ENCODE results near the gene MARCHF3.
A peak's percentile ranks its signal among the peaks of the same experiment; 100 is the strongest.
"Not testable (repeated sequence)": the region's sequence is repeated elsewhere in the genome, so short reads cannot be mapped to it uniquely, and the experiment has no call there.

MARCHF3 gene, protein sequence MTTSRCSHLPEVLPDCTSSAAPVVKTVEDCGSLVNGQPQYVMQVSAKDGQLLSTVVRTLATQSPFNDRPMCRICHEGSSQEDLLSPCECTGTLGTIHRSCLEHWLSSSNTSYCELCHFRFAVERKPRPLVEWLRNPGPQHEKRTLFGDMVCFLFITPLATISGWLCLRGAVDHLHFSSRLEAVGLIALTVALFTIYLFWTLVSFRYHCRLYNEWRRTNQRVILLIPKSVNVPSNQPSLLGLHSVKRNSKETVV

DNA sequence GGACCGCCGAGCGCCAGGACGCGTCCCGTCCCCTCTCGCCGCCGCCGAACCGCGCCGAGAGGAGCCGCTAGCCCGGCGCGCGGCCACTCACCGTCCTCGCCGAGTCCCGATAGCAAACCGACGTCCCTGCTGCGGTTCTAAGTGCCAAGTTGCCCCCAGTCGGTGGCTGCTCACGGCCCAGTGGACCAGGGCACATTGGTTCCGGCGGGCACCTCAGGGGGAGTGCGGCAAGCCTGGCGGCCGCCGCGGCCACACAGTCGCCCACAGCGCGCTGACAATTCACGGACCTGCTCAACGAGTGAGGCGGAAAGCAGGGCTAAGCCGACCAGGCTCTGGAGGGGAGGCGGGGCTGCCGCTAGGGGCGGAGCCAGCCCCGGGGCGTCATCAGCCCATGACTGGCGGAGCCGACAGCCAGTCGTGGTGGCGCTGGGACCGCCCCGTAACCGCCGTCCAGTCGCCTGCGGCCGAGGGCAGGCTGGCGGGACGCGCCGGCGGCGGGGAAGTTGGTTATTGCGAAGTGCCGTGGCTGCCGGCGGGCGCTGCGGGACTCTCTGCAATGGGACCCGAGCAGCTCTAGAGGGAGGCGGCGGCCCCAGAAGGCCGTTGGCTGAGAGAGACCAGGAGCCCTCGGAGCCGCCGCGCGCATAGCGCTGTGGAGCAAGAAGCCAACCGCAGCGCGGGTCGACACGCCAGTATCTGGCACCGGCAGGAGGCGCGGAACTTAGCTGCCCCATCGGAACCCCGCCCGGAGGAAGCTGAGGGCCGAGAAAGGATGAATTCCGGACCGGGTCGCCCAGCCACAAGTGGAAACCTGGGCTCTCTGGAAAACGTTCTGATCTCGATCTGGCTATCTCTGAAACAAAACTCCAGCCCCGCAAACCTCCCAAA, at the start of gene MARCHF3:
MARCHF3 (minus strand) TSS at position 300 of the 888 bp plus-strand sequence. CDS start 112,387 bp downstream, outside the sequence.
- DNase-seq = peak; percentile 93 to 94

DNA sequence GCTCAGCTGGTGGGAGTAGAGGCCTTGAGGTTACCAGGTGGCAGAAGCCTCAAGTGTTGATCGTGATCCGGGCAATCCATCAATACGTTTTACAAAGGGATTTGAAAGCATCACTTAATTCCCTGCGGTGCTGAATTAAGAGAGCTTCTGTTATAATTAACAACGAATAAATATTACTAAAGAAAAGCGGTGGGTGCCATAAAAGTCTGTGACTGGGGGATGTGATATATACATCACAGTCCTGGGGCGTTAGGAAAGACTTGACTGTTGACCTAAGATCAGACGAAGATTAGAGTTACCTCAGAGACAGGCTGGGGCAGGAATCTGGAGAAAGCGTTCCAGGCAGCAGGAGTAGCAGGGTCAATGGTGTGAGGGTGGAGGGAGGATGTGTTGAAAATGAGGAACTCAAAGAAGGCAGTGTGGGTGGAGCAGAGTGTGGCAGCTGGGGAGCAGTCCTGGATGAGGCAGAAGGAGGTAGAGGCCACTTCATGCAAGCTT, 49.7 kb upstream of the MARCHF3 start:
- DNase-seq = peak; percentile 52 to 53

DNA sequence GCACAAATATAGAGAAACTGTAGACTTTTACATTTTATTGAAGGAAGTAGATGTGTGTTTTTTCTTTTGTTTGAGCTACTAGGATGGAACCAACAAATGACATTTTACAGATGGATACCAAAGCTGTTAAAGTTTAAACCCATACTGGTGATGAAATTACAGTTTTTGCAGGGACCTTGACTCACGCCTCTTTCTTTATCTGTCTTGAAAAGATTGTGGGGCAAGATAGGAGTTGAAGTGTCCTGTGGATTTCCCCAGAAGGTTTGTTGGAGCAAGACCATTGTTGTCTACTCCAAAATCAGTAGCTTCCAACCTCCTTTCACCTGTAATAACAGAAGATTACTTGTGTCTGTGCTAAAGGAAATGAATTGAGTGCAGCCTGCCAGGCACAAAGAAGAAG, 47.0 kb upstream of the MARCHF3 start:
- no peak for DNase-seq

DNA sequence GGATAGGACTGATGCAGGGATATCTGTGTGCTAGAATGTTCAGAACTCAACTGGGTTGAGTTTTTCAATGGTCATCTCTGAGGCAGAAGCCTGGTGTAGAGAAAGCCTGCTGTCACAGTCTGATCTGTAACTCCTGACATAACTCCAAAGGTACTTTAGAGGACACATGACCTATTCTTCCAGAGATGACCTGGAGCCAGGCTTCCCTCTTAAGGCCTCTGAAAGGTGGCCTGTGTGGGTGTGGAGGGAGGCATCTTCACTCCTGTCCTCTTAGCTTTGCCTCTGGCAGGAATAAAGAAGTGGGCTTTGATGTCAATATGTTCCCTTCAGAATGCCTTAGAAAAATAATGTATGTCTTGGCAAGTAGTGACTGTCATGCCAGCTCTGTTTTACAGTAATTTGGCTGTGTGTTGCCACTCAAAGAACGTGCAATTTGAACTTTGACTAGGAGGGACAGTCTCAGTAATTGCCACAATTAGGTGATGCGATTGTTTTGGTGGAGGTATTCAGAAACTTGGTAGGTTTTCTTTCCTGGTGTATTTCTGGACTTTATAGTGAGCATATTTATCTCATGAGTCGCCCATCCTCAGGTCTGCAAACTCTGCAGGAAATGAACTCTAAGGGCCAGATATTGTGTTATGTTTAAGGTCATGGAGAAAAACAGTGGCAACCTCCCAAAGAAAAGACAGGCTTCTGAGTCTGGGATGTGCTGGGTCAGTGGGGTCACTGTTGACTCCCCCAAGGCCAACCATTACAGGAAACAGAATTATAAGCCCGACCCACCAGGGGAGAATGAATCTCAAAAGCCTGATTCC, 46.2 kb upstream of the MARCHF3 start:
- DNase-seq = no peak

DNA sequence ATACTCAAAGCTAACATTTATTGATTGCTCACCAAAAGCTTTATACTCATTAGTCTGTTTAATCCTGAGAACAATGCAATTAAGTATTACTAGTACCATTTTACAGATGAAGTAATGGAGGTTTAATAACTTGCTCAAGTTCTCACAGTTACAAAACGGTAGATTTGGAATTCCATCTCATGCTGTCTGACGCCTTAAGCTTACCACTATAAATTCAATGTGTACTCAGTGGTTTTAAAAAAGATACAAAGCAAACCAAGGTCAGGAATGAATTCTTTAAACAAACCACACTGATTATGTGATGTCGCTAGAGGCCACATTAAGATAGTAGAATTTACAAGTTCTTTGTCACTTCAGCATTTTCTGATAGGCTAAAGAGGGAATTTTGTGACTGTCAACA, 44.1 kb upstream of the MARCHF3 start:
- no peak for DNase-seq

DNA sequence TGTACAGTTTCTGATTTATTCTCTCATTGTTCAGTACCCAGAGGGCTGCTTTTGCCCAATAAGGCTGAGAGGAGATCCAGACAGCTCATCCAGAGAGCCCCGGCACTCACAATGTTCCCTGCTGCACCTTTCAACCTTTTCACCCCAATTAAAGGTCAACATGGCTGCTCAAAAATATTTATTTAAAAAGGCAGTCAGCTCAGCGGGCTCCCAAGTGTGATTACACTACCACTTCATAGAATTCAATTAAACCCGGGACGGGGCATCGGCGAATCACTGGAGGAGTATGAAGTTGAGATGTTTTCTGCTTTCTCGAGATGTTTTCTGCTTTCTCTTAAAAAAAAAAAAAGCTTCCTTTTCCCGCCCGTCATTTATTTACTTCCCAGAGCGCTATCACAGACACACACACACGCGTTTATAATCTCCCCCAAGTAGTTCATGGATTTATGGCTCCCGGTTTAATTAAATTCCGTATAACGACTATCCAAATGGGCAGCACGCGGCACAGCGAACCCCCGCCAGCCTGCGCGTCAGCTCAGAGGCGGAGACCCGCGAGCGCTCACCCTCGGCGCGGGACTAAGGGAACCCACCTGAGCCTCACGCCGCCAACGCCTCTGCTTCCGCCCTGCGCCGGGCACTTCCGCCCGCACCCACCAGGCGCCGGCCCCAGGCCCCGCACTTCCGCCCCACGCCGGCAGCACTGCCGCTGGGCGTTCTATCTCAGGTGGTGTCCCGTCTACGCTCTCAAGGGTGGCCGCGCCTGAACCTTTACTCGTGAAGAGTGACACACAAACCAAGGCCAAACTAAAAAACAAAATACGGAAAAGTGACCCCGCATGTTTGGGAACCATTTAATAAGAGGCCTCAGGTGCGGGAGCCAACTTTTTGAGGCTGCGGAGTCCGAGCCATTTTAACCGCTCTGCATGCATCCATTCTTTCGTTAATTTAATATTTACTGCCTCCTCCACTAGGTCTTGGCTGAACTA, 42.8 kb upstream of the MARCHF3 start, which contains the start of gene C5orf63:
C5orf63 (minus strand) TSS at position 642 of the 986 bp plus-strand sequence. CDS start 14,507 bp downstream, outside the sequence.
- peak; percentile 51 to 59 for DNase-seq

DNA sequence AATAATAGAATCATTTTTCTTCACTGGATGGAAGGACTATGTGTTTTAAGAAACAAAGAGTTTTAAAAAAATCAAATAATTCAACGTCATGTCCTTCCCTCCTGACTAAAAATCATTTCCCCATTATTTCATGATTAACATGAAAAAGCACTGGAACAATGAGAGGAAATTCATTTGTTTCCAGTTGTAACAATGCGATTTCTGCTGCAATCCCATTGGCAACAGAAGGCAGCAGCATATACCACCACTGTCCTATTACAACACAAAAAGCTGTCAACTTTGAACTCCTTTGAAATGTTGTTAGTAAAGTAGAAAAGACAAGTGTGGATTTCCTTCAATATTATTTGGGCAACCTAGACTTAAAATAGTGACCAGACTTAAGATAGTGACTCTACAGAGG, 39.9 kb upstream of the MARCHF3 start:
- no peak for DNase-seq

DNA sequence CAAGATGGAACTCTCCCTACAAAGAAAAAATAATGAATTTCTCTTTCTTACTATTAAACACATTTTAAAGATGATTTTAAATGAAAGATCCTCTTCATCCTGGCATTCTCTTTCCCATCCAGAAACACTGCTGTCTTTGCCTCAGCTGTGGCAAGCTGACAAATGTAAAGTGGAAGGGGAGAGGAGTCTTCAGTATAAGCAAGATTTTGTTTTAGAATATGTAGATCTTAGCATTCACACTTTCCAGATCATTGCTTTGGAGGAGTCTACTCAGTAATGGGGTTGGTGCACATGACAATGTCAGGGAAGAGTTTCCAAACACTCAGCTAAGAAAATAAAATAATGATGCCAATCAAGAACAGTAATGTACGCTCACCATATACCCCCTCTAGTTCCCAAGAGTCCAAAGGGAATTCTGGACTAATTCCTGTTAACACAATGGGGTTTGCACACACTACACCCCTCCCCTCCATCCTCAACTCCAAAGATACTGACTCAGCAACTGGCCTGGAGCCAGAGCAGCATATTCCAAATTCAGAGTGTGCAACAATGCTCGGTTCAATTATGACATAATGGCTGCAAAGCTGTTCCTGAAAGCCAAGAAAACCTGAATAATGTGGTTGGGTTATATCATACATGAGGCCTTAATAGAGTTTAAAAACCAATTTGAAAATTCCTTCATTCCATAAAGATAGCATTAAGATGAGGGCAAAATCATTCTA, 38.3 kb upstream of the MARCHF3 start:
- DNase-seq = no peak

DNA sequence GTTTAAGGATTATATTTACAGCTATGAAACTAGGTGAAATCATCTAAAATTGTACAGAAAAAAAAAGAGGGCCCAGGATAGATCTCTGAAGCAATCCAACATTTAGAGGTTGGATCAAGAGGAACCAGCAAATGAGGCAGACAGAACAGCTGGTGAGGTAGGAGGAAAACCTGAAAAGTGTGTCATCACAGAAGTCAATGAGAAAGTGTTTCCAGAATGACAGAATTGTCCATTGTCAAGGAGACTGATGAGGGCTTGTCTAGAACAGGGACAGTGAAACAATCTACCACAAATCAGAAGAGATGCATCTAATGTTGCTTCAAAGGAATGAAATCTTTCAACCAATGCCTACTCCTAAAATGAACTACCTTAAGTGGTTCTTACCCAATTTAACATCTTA, 36.4 kb upstream of the MARCHF3 start:
- DNase-seq = no peak

DNA sequence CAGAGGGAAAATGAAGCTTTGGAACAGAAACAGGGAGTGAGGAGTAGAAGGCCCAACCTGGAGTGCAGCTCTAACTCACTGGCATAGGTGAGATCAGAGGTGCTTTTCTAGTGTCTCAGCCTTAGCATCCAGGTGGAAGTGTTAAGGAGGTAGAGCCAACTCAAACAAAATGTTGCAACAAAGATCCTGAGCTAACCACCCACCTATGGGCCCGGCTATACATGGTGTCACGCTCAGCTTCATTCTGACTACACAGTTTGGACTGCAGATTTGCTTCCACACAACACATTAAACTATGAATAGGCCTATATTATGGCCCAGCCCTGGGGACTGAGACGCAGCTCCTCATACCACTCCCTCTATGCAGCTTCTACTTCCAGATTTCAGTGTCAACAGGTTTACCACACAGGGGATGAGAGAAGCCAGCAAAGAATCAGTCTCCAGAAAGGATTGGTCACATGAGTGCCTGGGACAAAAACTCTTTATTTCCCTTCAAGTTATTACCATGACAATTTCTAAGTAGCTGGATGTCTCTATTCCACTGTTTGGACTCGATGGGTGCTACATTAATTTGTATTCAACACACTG, 34.0 kb upstream of the MARCHF3 start:
- DNase-seq = no peak

DNA sequence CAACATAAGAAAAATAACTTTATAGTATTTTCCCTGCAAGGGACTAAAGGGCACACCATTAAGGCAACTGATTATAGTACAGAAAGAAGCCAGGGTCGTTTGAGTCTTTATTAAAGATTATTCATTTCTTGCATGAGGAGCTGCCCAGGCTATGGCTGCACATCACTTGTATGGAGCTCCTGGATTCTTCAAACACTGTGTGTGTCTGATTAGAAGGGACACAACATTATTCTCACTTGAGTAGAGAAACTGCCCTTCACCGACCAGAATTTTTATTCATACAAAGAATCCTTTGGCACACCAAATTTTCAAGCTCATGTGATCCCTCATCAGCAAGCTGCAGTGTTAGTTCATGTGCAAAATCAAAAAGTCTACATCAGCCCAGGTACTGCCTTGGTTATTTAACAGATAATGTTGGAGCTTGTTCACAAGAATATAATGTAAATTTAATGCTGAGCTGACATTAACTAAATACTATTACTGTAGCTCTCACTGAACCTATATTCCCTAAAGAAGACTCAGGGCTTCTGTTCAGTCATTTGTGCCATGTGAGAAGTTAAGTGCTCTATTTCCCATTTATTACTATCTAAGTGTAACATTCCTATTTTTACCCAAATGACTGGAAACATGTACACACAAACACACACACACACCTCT, 33.0 kb upstream of the MARCHF3 start:
- DNase-seq = no peak

DNA sequence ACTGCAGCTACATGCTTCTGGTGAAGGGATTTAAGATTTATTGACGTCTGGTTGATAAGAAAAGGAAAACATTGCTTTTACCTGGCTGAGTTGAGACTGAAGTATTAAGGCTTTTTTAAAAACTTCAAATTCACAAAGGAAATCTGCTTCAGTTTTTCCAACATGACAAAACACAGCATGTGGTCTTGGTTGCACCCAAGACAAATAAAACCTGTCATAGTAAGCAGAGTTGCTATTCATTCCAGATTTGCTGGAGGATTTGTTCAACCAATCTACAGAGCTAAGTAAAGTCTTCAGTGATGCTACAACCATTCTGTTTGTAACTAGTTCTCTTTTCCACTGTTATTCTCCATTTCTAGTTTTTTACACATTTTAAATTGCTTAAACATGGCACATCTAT, 31.6 kb upstream of the MARCHF3 start:
- no peak for DNase-seq

DNA sequence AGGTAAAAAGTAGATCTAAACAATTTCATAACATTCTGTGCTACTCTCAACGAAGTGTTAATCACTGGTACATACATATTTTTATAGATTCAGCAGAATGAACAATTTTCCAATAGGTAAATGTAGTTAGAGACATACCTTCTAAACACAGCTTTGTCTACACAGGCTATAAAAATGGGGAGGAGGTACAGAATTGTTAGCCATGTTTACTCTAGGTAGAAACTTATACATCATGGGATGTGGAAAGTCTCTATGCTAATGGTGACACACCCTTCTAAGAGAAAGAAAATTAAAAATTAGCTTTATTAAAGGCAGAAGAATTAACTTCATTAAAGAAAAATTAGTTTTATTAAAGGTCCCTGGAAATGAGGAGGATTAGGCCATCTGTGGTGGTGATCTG, 31.2 kb upstream of the MARCHF3 start:
- no peak for DNase-seq

DNA sequence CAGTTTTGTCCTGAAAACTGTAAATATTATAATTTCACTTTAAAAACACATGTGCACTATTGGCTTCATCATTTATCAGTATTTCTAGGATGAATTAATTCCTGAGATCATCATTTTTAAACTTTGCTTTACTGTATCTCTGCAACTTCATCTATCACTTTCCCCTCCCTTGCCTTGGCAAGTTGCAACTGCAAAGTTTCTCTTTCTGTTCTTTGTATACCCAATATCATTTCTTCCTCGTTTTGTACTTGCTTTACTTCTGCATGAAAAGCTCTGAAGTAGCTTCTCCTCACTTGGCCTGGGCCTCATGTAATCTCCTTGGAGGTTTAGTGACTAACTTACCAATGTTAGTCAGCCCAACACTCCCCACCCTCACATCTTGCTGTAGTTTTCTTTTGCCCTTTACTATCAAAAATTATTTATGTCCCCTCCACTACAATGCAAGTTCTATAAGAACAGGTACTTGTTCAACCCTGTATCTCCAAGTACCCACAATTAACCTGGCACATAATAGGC, 30.2 kb upstream of the MARCHF3 start:
- DNase-seq = no peak

DNA sequence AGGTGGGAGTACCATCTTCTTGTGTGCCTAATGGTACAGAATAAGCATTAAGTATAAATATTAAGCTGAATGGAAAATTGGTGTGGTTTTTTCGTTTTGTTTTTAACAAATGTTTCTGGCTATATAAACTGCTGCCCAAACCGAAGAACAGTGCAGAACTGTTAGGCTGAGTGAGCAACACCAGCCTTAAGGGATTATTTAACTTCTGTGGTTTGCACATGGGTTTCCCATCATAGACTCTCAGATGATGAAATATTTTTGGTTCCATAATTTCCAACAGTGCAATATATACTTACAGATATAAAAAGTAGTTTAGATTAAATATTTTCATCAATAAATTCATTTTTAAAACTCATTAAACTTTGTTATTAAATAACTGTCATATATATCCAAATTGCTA, 26.5 kb upstream of the MARCHF3 start:
- DNase-seq = peak; percentile 42 to 55

DNA sequence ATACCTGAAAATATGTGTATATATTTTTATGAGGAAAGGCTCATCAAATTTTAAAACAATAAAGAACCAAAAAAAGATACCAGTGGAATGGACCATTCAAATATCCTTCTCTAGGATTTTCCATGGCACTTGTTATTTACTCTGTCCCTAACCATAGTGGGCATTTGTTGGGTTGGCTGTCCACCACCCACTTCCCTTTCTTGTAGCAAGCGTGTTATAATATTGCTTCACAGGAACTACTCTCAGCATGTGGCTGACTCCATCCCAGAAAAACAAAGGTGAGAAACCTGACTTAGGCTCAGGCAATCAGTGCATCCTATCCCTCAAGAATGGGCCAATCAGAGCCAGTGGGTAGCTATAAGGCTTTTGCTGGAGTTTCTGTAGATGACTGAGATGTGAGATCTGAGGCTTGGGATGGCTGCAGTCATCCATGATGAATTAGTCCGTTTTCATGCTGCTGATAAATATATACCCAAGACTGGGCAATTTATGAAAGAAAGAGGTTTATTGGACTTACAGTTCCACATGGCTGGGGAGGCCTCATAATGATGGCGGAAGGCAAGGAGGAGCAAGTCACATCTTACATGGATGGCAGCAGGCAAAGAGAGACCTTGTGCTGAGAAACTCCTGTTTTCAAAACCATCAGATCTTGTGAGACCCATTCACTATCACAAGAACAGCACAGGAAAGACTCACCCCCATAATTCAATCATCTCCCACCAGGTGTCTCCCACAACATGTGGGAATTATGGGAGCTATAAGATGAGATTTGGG, 25.7 kb upstream of the MARCHF3 start:
- peak; percentile 23 to 47 for DNase-seq

DNA sequence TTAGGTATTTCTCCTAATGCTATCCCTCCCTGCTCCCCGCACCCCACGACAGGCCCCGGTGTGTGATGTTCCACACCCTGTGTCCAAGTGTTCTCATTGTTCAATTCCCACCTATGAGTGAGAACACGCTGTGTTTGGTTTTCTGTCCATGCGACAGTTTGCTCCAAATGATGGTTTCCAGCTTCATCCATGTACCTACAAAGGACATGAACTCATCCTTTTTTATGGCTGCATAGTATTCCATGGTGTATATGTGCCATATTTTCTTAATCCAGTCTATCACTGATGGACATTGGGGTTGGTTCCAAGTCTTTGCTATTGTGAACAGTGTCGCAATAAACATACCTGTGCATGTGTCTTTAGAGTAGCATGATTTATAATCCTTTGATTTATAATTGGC, 23.2 kb upstream of the MARCHF3 start:
- DNase-seq = not testable (repeated sequence)

DNA sequence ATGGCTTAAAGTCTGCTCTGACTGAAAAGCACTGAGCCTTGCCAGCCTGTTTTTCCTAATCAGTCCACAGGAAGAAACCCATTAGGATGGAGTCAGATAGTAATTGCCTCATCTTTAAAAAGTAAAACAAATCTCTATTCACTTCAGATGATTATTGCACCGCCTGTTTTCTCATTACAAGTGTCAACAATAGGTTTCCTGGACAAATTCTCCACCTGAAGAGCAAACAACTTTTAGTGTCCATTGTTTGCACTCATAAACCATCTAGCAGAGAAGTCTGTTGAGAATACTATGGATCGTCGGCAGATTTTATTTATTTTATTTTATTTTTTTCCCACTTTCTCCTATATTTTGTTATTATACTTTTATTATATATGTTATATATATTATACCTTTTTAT, 22.7 kb upstream of the MARCHF3 start:
- no peak for DNase-seq

DNA sequence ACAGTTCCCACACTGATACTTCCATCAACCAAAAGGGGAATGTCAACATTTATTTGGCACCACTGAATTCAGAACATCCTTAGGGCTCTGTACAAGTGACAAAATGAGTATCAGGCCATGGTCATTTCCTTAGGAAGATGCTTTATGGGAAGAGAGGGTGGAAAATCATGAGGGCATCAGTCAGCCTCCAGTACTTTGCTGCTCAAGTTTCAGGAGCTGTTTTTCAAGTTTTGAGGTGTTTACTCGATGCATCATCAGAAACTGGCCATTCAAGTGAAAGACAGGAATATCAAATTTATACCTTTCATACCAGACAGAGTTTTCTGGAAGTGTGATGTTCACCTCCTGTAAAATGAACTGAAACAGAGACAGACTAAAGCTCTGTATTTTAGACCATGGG, 21.2 kb upstream of the MARCHF3 start:
- DNase-seq = no peak
